OCI-LY3 (cell line): ENCODE results near the gene SLC25A20.

Experiments
- CTCF ChIP-seq: fragments of 200-600, 300-600 bp; sonication (generic); IDR thresholded peaks from 2 replicates; pipeline ENCODE4 v1.5.1; 2014; ENCODE audit warnings: antibody characterized with exemption, low read length, low read depth
- EZH2phosphoT487 ChIP-seq: fragments of 200-600 bp; shearing (Covaris generic); IDR thresholded peaks from 2 replicates; pipeline ENCODE4 v1.6.1; 2018; ENCODE audit warnings: antibody characterized with exemption, mixed run types, low read depth

GRCh38 chr3:48852151-48852550, 46.5 kb downstream of the SLC25A20 start:
- TF ChIP-seq CTCF: no peak
- no peak for TF ChIP-seq EZH2phosphoT487
